Activated CD4-positive, alpha-beta T cell treated with anti-CD3 and anti-CD28 coated beads, Interleukin-10, Interleukin-2, amounts not matched to agents 100 ng/mL and 50 ng/mL, durations not matched to agents 16 hours and 8 hours (primary cell): Measurements from ENCODE around the gene LDLRAD1.
"Not testable (repeated sequence)": the region's sequence is repeated elsewhere in the genome, so short reads cannot be mapped to it uniquely, and the experiment has no call there.

Experiments
- DNase-seq: peaks from one replicate; pipeline ENCODE4 v3.0.0-alpha.2; 2020

LDLRAD1 gene

DNA sequence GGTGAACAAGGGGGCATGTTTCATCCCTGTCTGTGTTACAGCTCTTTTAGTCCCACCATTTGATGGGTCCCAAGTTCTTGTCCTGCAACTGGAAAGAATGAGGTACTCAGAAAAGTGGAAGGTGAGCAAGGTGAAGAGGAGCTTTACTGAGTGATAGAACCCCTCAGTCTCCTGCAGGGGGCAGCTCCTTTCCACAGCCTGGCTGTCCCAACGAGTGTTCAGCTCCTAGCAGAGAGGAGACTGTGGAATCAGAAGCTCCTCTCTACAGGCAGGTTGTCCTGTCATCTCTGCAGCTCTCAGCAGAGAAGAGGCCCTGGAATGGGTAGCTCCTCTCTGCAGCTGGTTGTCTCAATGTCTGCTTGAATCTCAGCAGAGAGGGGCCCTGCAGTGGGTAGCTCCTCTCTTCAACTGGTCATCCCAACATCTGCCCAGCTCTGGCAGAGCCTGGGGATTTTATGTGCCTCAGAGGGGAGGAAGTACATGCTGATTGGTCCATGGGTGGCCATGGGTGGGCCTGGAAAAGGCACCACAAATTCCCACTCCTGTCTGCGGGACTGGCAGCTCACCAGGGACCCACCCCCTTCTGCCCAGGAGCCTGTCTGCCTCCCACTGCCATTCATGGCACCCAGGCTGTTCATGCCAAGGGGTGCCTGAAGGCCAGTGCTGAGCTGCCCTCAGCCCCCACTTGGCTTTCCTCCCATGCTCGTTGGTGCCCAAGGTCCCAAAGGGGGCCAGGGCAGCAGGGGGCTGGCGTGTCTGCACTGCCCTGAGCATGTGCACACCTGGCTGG is 25.7 kb downstream of the LDLRAD1 start:
- DNase-seq = no peak

DNA sequence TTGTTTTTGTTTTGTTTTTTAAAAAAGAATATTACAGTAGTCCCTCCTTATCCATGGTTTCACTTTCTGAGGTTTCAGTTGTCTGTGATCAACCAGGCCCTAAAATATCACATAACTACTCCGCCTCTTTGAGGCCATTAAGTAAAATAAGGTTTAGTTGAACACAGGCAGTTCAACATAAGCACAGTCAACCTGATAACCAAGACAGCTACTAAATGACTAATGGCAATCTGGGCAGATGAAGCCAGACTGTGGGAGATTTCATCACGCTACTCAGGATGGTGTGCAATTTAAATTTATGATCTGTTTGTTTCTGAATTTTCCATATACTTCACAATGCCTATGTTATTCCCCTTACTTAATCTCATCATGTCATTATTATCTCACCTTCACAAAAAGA is 30.1 kb downstream of the LDLRAD1 start:
- peak; percentile 71 for DNase-seq

DNA sequence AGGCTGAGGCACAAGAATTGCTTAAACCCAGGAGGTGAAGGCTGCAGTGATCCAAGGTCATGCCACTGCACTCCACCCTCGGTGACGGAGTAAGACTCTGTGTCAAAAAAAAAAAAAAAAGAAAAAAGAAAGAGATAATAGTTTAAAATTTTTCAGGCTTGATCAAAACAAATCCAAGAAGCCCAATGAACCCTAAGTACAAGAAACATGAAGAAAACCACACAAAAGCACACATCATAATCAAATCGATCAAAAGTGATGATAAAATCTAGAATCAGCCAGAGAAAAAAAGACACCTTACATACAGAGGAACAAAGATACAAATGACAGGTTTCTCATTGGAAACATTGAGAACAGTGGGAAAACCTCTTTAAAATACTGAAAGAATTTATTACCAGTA is 31.5 kb downstream of the LDLRAD1 start:
- DNase-seq = no peak

DNA sequence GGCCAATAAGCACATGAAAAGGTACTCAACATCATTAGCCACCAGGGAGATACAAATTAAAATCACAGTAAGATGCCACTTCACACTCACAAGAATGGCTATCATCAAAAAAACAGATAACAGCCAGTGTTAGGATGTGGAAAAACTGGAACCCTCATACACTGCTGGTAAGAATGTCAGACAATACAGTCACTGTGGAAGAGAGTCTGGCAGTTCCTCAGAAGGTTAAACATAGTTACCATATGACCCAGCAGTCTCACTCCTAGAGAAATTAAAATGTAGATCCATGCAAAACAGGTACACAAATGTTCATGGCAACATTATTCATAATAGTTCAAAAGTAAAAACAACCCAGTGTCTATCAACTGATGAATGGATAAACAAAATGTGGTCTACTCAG is 33.3 kb downstream of the LDLRAD1 start:
- DNase-seq = no peak

DNA sequence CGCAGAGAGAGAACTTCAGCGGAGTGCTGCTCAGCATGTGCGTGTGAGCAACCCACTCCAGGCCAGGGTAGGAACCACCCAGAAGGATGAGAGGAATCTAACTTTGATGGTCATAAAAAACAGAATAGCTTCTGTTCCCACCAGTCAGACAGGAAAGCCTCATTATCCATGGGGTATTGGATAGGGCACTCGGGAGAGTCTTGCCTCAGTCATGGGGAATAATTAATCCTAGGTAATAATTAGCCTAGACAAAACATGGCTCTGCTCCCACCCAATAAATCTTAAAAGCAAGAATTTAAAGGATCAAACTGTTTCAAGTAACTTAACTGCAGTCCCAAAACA is 35.3 kb downstream of the LDLRAD1 start:
- no peak for DNase-seq

DNA sequence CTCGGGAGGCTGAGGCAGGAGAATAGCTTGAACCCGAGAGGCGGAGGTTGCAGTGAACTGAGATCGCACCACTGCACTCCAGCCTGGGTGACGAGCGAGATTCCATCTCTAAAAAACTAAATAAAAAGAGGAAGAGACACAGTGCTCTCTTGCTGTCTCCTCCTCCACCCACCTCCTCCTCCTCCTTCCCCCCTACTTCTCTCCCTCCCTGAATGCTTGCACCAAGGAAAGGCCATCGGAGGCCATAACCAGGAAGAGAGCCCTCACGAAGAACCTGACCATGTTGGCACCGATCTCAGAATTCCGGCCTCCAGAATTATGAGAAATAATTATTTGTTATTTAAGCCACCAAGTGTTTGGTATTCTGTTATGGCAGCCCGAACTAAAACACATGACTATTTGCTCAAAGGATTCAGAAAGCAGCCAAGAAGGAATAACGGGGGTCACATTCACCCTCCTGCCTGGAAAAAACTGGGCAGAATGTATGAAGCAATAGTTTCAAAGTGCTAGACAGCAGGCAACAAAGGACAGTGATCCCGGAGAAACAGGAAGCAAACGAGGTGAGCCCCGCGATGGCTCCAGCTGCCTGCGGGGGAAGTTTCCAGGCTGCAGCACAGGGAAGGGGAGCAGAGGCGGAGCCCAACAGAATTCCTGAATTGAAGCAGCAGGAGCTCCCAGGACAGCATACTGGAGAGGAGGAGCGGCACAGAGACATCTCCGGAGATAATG is 35.8 kb downstream of the LDLRAD1 start:
- no peak for DNase-seq

DNA sequence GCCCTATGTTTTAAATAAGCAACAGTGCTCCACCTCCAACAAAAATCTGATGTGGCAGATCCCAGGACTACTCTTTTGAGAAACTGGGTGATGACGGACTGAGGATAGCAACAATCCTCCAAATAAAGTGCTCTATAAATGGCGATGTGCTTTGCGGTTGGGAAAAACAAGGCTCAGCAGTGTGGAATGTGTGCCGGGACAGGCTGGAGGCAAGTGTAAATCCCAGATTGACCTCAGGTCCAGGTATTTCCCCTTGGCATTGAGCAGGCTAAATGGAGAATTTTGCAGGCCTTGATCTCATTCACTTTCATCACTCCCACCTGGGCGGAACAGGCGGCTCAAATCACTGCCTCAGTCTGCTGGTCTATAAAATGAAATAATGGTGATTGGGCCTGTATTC is 36.8 kb downstream of the LDLRAD1 start:
- DNase-seq = no peak

DNA sequence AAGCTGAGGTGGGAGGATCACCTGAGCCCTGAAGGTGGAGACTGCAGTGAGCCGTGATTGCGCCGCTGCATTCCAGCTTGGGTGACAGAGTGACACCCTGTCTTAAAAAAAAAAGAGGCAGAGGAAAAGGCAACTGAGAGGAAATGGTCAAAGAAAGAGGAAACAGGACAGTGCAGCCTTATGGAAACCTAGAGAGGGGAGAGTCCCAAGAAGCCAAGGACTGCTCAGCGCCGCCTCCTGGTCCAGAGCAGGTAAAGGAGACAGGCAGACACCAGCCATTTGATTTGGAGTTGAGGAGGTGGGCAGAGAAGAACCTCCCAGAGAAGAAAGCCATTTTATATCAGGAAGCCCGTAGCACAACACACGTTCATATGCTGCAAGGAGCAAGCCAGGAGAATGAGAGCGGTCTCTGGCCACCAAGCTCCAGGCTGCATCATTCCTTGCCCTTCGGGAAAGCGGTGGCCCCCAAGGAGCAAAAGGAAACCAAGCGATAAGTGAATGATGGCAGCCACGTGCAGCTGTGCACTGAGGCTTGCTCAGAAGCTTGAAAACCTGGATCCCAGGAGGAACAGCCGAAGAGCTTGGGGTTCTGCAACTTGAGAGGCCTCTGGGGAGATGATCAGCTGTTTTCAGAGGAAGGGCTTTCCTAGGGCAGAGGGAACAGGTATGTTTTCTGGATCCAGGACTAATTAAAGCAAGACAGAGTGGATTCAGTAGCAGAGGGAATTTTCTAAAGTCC is 38.1 kb downstream of the LDLRAD1 start:
- no peak for DNase-seq

DNA sequence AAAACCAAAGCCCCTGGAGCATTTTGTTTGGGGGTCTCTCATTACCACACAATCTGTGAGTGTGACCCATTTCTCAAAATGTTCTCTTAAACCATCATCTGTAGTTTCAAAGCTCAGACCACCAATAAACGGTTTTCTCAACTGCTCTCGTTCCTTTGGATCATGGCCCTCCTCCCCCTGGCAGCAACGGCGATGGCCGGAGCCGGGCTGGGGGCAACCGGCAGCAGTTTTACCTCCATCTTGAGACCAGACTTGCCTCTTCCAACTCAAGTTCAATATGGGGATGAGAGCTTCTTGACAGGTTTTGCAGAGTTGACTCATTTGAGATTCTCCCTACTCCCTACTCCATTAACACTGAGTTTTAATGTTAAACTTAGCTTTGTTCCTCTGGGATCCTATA is 42.1 kb downstream of the LDLRAD1 start:
- no peak for DNase-seq

DNA sequence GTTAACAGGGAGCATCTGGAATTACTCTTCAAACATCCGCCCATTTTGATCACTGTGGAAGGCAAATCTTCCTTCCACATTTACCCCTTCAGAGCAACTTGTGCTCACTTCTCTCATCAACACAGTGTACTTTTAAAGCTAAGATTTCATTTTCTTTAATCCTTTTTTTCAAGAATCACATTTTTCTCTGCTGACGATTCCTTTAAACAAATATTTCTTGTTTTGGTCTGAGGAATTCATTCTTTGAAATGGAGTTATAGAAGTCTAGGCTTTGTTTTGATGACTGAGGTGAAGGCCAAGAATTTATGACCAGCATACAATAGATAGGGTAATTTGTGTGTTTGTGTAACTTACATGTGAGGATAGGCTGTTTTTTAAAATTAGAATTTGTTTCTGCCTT is 46.3 kb downstream of the LDLRAD1 start:
- DNase-seq = no peak

DNA sequence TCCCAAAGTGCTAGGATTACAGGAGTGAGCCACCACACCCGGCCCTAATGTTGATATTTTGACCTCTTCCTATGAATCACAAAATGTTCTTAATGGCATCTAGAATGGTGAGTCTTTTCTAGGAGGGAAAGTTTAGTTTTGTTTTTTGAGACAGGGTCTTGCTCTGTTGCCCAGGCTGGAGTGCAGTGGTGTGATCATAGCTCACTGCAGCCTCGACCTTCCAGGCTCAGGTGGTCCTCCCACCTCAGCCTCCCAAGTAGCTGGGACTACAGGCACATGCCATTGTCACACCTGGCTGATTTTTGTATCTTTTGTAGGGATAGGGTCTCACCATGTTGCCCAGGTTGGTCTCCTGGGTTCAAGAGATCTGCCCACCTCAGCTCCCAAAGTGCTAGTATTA is 48.7 kb downstream of the LDLRAD1 start:
- not testable (repeated sequence) for DNase-seq

DNA sequence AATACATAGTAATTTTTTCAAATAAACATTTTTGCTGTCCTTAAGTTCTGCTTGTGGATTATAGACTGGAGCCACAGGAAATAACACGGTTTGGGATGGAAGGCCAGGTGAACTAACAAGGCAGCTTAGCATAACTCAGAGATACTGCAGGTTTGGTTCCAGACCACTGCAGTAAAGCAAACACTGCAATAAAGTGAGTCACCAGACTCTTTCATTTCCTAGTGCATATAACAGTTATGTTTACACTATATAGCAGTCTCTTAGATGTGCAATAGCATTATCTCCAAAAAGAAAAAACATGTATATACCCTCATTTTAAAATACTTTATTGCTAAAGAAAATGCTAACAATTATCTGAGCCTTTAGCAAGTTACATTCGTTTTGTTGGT is 49.9 kb downstream of the LDLRAD1 start:
- no peak for DNase-seq

DNA sequence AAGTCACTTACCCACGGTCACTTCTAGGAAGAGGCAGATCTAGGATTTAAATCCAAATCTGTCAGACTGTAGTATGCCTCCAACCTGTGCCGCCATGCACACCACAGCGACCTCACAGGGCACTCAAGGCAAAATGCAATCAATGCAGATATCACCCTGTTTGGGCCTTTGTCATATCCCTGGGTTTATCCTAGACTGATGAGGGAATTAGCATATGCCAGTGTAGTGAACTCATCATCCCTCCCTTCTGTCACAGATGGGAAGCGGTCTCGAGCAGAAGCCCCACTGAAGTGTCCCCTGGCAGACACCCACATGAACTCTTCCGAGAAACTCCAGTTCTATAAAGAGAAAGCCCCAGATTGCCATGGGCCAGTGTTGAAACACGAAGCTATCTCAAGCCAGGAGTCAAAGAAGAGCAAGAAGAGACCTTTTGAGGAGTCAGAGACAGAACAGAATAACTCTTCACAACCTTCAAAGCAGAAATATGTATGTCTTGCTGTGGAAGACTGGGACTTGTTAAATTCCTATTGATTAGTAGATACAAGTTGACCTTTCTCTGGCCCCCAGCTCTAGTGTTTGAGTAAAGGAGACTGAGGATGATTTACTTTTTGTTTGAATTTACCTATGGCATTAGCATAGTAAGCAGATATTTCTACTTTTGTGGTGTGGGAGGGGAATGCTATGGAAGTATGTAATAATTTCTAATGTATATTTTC is 50.4 kb downstream of the LDLRAD1 start:
- no peak for DNase-seq

DNA sequence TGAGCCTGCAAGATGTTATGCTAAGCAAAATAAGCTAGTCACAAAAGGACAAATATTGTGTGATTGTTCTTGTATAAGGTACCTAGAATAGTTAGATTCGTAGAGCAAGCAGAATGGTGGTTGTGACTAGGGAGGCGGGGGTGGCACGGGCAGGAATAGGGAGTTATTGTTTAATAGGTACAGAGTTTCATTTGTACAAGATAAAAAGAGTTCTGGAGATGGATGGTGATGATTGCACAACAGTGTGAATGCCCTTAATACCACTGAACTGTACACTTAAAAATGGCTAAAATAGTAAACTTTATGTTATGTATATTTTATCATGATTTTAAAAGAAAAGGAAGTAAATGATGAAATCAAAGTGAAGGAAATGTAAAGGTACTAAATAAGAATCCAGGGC is 51.2 kb downstream of the LDLRAD1 start:
- no peak for DNase-seq

DNA sequence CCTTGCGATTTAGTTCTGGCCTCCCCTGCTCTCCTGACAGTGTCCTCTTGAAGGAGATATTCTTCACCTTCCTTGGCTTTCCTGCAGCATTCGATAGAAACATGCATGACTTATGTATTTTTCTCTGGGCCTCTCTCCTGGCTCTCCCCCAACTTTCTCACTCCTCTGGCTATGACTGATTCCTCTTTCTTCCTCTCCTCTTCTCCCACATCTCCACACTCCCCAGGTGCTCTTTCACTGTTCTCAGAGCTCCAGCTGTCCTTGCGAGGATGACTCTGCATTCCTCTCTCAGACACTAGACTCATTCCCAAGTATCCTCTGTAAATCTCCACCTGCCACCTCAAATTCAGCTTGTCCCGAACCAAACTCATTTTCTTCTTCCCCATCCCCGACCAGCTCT is 53.9 kb downstream of the LDLRAD1 start:
- no peak for DNase-seq

DNA sequence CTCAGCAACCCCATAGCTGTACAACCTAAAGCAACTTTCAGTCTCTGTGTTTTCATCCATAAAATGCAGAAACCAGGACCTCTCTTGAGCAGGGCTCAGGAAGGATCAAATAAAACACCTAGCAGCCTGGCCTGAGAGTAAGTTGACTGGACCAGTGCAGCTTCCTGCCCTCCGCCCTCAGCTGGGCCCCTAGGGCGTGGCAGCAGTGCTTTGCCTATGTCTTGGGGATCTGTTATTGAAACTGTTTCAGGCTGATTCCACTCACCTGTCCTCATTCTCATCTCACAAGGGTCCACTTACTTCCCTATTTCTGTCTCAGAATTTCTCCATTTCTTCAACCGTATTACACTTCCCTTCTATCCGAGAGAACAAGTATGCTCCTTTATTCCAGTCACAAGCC is 54.5 kb downstream of the LDLRAD1 start:
- no peak for DNase-seq

DNA sequence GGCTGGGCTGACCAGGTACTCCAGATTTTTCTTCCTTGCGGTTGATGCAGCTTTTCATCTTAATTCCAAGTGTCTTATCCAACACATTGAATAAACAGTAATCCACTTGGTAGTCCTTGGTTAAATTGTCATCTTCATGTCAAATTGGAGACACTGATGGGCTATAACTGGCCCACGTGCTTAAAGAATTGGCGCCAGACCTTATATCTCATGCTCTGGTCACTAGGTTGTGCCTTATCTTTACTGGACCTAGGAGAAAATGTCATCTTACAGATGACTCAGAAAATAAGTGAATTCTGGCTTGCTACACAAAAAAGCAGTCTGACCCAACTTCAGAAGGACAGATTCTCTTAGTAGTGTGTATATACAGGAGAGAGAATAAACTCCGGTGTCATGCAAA is 55.6 kb downstream of the LDLRAD1 start:
- DNase-seq = no peak

DNA sequence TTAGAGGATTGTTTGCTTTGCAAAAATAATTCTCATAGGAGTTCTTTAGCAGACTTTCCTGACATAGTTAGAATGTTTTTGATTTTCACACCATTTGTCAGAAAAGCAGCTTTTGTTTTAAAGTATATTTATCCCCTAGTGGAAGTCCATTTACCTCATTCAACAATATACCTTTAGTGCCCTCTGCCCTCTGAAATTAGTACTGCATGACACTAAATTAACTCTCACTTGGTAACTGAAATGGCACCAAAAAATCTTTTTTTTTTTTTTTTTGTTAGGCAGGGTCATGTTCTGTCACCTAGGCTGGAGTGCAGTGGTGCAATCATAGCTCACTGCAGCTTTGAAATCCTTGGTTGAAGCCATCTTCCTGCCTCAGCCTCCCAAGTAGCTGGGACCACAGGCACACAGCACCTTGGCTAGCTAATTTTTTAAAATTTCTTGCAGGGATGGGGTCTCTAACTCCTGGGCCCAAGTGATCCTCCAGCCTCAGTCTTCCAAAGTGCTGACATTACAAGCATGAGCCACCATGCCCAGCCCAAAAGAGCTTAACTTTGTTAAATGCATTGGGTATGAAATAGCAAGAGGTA is 58.2 kb downstream of the LDLRAD1 start:
- peak; percentile 50 for DNase-seq
